Liver (tissue), 9 donors: ENCODE data around the gene SHH. TPM values are rescaled to one million over a fixed set of nuclear protein-coding genes. Genes with fewer than 3 reads are reported as not detected.

Source experiments
- DNase-seq: peaks from one replicate; pipeline ENCODE4 v3.0.0-alpha.2; 2017; ENCODE audit warnings: low spot score
- H3K27ac ChIP-seq, 2 donors: one replicate each; pipeline ENCODE4 v1.7.0; 2013; ENCODE audit warnings: inconsistent platforms in 2 of 2, low read length in 2 of 2, control low read depth in 1 of 2, low read depth in 1 of 2, mild to moderate bottlenecking in 1 of 2
- H3K27me3 ChIP-seq, 4 donors: one replicate each; pipeline versions ENCODE4 v1.6.1 to v1.7.0; 2013; ENCODE audit warnings: low read length in 3 of 4, inconsistent platforms in 1 of 4, mild to moderate bottlenecking in 1 of 4, moderate library complexity in 1 of 4; ENCODE audit not compliant: control insufficient read depth in 4 of 4, insufficient read depth in 4 of 4
- H3K36me3 ChIP-seq, 4 donors: one replicate each; pipeline versions ENCODE4 v1.6.1 to v1.7.0; 2013; ENCODE audit warnings: low read length in 3 of 4, mild to moderate bottlenecking in 3 of 4, low read depth in 1 of 4, moderate library complexity in 1 of 4; ENCODE audit not compliant: control insufficient read depth in 4 of 4, insufficient read depth in 3 of 4
- H3K4me1 ChIP-seq, 4 donors: one replicate each; pipeline versions ENCODE4 v1.6.1 to v1.7.0; 2013; ENCODE audit warnings: low read length in 3 of 4, mild to moderate bottlenecking in 3 of 4, moderate library complexity in 1 of 4; ENCODE audit not compliant: control insufficient read depth in 4 of 4, insufficient read depth in 4 of 4
- H3K4me3 ChIP-seq, 3 donors: one replicate each; pipeline versions ENCODE4 v1.6.1 to v1.7.0; 2013; ENCODE audit warnings: low read length in 3 of 3, control low read depth in 1 of 3, low read depth in 1 of 3, mild to moderate bottlenecking in 1 of 3
- H3K9ac ChIP-seq, 2 donors: one replicate each; pipeline ENCODE4 v1.7.0; 2013; ENCODE audit warnings: low read length in 2 of 2, mild to moderate bottlenecking in 2 of 2, moderate library complexity in 2 of 2, control low read depth in 1 of 2, low read depth in 1 of 2
- H3K9me3 ChIP-seq, 4 donors: one replicate each; pipeline versions ENCODE4 v1.6.1 to v1.7.0; 2013; ENCODE audit warnings: low read length in 3 of 4; ENCODE audit not compliant: control insufficient read depth in 4 of 4
- CTCF ChIP-seq: fragments of 150-350 bp; IDR thresholded peaks from 2 replicates; pipeline ENCODE4 v1.5.1; 2017; ENCODE audit warnings: improper control_type of control experiment, low read depth, low read length; ENCODE audit not compliant: missing input control
- FOXA1 ChIP-seq: IDR thresholded peaks from 2 replicates; pipeline ENCODE4 v1.6.1; 2016; ENCODE audit warnings: antibody characterized with exemption
- FOXA2 ChIP-seq: IDR thresholded peaks from 2 replicates; pipeline ENCODE4 v1.6.1; 2016; ENCODE audit warnings: antibody characterized with exemption
- GABPA ChIP-seq, 2 donors: IDR thresholded peaks in 1 of 2; conservative IDR thresholded peaks in 1 of 2; 2 replicates each; pipeline ENCODE4 v1.6.1; 2016; ENCODE audit warnings: antibody characterized with exemption in 2 of 2, mild to moderate bottlenecking in 1 of 2, moderate library complexity in 1 of 2
- HNF4A ChIP-seq, 2 donors: conservative IDR thresholded peaks; 2 replicates each; pipeline ENCODE4 v1.6.1; 2016; ENCODE audit warnings: antibody characterized with exemption in 2 of 2, mild to moderate bottlenecking in 2 of 2
- HNF4G ChIP-seq: IDR thresholded peaks from 2 replicates; pipeline ENCODE4 v1.6.1; 2016; ENCODE audit warnings: antibody characterized with exemption
- JUND ChIP-seq, 2 donors: IDR thresholded peaks; 2 replicates each; pipeline ENCODE4 v1.6.1; 2016; ENCODE audit warnings: antibody characterized with exemption in 2 of 2
- MAX ChIP-seq: IDR thresholded peaks from 2 replicates; pipeline ENCODE4 v1.6.1; 2016; ENCODE audit warnings: antibody characterized with exemption
- NR2F2 ChIP-seq: IDR thresholded peaks from 2 replicates; pipeline ENCODE4 v1.6.1; 2016; ENCODE audit warnings: antibody characterized with exemption
- RAD21 ChIP-seq, 2 donors: IDR thresholded peaks; 2 replicates each; pipeline ENCODE4 v1.6.1; 2016; ENCODE audit warnings: antibody characterized with exemption in 2 of 2, mild to moderate bottlenecking in 2 of 2
- REST ChIP-seq: IDR thresholded peaks from 2 replicates; pipeline ENCODE4 v1.6.1; 2016; ENCODE audit warnings: antibody characterized with exemption, mild to moderate bottlenecking
- RXRA ChIP-seq, 2 donors: IDR thresholded peaks; 2 replicates each; pipeline ENCODE4 v1.6.1; 2017 to 2018; ENCODE audit warnings: antibody characterized with exemption in 2 of 2, mild to moderate bottlenecking in 1 of 2
- SP1 ChIP-seq: IDR thresholded peaks from 2 replicates; pipeline ENCODE4 v1.6.1; 2018; ENCODE audit warnings: antibody characterized with exemption, mild to moderate bottlenecking
- TAF1 ChIP-seq: conservative IDR thresholded peaks from 2 replicates; pipeline ENCODE4 v1.6.1; 2016; ENCODE audit warnings: antibody characterized with exemption, mild to moderate bottlenecking
- YY1 ChIP-seq: IDR thresholded peaks from 2 replicates; pipeline ENCODE4 v1.6.1; 2016; ENCODE audit warnings: antibody characterized with exemption, mild to moderate bottlenecking
- ZBTB33 ChIP-seq: IDR thresholded peaks from 2 replicates; pipeline ENCODE4 v1.6.1; 2016; ENCODE audit warnings: antibody characterized with exemption
- WGBS: extraction: QIAGEN DNeasy Blood & Tissue Kit; methylation state at CpG from one replicate; pipeline ENCODE4 v1.1.7; 2013; 5-methylcytosine and 5-hydroxymethylcytosine counted together
- polyA plus RNA-seq, 2 donors: library from polyadenylated mRNA; stranded (reverse) in 1 of 2; unstranded in 1 of 2; fragments of 200-250 nt in 1 of 2; fragments of >200 nt in 1 of 2; fragmentation: Nextera tagmentation in 1 of 2; extraction: Ambion mirVana in 1 of 2; gene quantifications; one replicate each; pipeline versions ENCODE4 v1.2.1 to v1.2.3, GENCODE V29; 2013 to 2015
- total RNA-seq, 2 donors: library from RNA; depleted of rRNA; stranded (reverse); fragments of >200 nt; gene quantifications; one replicate each; pipeline ENCODE4 v1.2.3, GENCODE V29; 2014
- TF ChIP-seq, protein P1 (sequence below): IDR thresholded peaks from 2 replicates; pipeline ENCODE4 v1.6.1; 2016; ENCODE audit warnings: antibody characterized with exemption
- donor health status: healthy.
- donor health status: healthy.
- donor health status: healthy.
- donor health status: healthy.
- donor health status: healthy.

The SHH gene
- total and polyA plus RNA-seq, 4 donors, result 3.9 to 10.0 (median 5.2) TPM

- WGBS, result 59% methylated on average over 96 of the region's 96 CpGs
- Histone ChIP-seq H3K27ac (no peak overlapping the region), H3K4me1 (peaks cover 5 to 49% (median 11%) of the 10 kb centered on the region in 4 donors), H3K9me3 (no peaks in the 10 kb centered on the region), H3K9ac (no peak overlapping the region), H3K27me3 (no peaks in the 10 kb centered on the region), H3K4me3 (peak overlapping the region in 1 of 3 donors; percentile 24), H3K36me3 (peaks cover 0 to 6% (median 2%) of the 10 kb centered on the region in 4 donors)
- DNase-seq, result no peak
- TF ChIP-seq GABPA (IDR thresholded peaks at IDR 0.05 in 1 of 2, conservative IDR thresholded peaks at IDR 0.05 in 1 of 2) (no peak), JUND (IDR thresholded peaks at IDR 0.05) (no peak), HNF4G (no peak), HNF4A (conservative IDR thresholded peaks at IDR 0.05) (no peak), FOXA2 (no peak), RXRA (IDR thresholded peaks at IDR 0.05) (no peak), ZBTB33 (no peak), MAX (no peak), YY1 (no peak), SP1 (no peak), RAD21 (IDR thresholded peaks at IDR 0.05) (no peak), FOXA1 (no peak)
Observed at GRCh38 chr7:155803418-155804376, 8.6 kb downstream of the SHH start.

DNA sequence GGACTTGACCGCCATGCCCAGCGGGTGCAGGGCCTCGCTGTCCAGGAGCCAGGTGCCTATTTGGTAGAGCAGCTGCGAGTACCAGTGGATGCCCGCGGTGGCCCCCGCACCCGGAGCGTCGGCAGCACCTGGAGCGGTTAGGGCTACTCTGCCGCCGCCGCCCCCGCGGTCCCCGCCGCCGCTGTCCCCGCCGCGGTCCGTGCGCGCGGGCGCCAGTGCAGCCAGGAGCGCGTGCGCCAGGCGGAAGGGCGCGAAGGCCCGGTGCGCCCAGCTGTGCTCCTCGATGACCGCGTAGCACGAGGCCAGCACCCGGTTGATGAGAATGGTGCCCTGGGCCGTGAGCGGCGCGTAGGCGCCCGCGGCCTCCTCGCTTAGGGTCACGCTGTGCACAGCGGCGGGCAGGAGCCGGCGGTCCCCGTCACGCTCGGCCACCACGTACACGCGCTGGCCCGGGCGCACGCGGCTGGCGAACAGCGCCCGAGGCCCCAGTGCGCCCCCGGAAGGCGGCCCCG, 9.3 kb downstream of the SHH start:
- no peak overlapping the region for H3K9ac ChIP-seq
- DNase-seq, result no peak
- no peak overlapping the region for H3K27ac ChIP-seq
- WGBS, result 68% methylated on average over 70 of the region's 70 CpGs
- H3K4me1 ChIP-seq, result peaks cover 5 to 46% (median 11%) of the 10 kb centered on the region in 4 donors
- TF ChIP-seq CTCF (no peak), NR2F2 (no peak), SP1 (no peak), YY1 (no peak), TAF1 (no peak), FOXA2 (no peak), JUND (IDR thresholded peaks at IDR 0.05) (no peak), HNF4A (conservative IDR thresholded peaks at IDR 0.05) (no peak), REST (no peak), RXRA (IDR thresholded peaks at IDR 0.05) (no peak)
- TF ChIP-seq, protein P1, sequence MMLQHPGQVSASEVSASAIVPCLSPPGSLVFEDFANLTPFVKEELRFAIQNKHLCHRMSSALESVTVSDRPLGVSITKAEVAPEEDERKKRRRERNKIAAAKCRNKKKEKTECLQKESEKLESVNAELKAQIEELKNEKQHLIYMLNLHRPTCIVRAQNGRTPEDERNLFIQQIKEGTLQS, result no peak
- peaks cover 0 to 6% (median 2%) of the 10 kb centered on the region in 4 donors for H3K36me3 ChIP-seq
- H3K4me3 ChIP-seq, result no peak overlapping the region
- H3K27me3 ChIP-seq, result no peaks in the 10 kb centered on the region
- H3K9me3 ChIP-seq, result no peaks in the 10 kb centered on the region
